Common myeloid progenitor, CD34-positive (primary cell): ENCODE data around the gene SMIM38. TPM values are rescaled to one million over a fixed set of nuclear protein-coding genes. Genes with fewer than 3 reads are reported as not detected.

ENCODE experiments used
- CTCF ChIA-PET: fragments of 350-600 bp; sonication (Branson Sonifier 250); formaldehyde crosslinking; loops from one replicate; lab custom pipeline; 2021; ENCODE audit warnings: antibody characterized with exemption; lab: Charles Lee
- POLR2A ChIA-PET: fragments of 350-600 bp; sonication (Branson Sonifier 250); formaldehyde crosslinking; loops from one replicate; lab custom pipeline; 2021; ENCODE audit warnings: antibody characterized with exemption; lab: Charles Lee
- DNase-seq, 3 donors: peaks; one replicate each; pipeline versions ENCODE4 v3.0.0 to v3.0.0-alpha.2; 2013
- H3K27ac ChIP-seq, 2 experiments: 1 replicate in 1 of 2; 2 replicates in 1 of 2; pipeline ENCODE4 v1.7.0; 2013; ENCODE audit warnings: inconsistent platforms in 2 of 2, low read length in 2 of 2, mild to moderate bottlenecking in 2 of 2, low read depth in 1 of 2, moderate library complexity in 1 of 2; ENCODE audit not compliant: severe bottlenecking in 2 of 2, insufficient read depth in 1 of 2, poor library complexity in 1 of 2
- H3K27me3 ChIP-seq, 5 experiments: replicated peaks in 2 of 5; 1 replicate in 3 of 5; 2 replicates in 2 of 5; pipeline versions ENCODE4 v1.6.1 to v1.7.0; 2013; ENCODE audit warnings: low read length in 4 of 5, mild to moderate bottlenecking in 2 of 5, moderate library complexity in 2 of 5, inconsistent platforms in 1 of 5; ENCODE audit not compliant: insufficient read depth in 5 of 5, control insufficient read depth in 4 of 5
- H3K36me3 ChIP-seq, 4 experiments: 1 replicate in 2 of 4; 2 replicates in 2 of 4; pipeline versions ENCODE4 v1.6.1 to v1.7.0; 2013; ENCODE audit warnings: low read length in 3 of 4, control low read depth in 1 of 4, mild to moderate bottlenecking in 1 of 4; ENCODE audit not compliant: control insufficient read depth in 4 of 4, insufficient read depth in 4 of 4
- H3K4me1 ChIP-seq, 4 experiments: 1 replicate in 3 of 4; 2 replicates in 1 of 4; pipeline versions ENCODE4 v1.6.1 to v1.7.1; 2013; ENCODE audit warnings: low read length in 3 of 4, mild to moderate bottlenecking in 3 of 4, control low read depth in 1 of 4, inconsistent platforms in 1 of 4, moderate library complexity in 1 of 4; ENCODE audit not compliant: control insufficient read depth in 4 of 4, insufficient read depth in 4 of 4; ENCODE audit errors: control extremely low read depth in 1 of 4
- H3K4me3 ChIP-seq, 7 experiments: 1 replicate in 4 of 7; 2 replicates in 3 of 7; pipeline versions ENCODE4 v1.5.1 to v1.7.0; 2013; ENCODE audit warnings: mild to moderate bottlenecking in 7 of 7, low read length in 6 of 7, moderate library complexity in 6 of 7, inconsistent platforms in 2 of 7, low read depth in 2 of 7, control low read depth in 1 of 7; ENCODE audit not compliant: insufficient read depth in 4 of 7, control insufficient read depth in 1 of 7; ENCODE audit errors: extremely low read depth in 1 of 7
- H3K9me3 ChIP-seq, 5 experiments: 1 replicate in 4 of 5; 2 replicates in 1 of 5; pipeline versions ENCODE4 v1.6.1 to v1.7.1; 2013; ENCODE audit warnings: low read length in 4 of 5, mild to moderate bottlenecking in 2 of 5, inconsistent platforms in 1 of 5, low read depth in 1 of 5, moderate library complexity in 1 of 5; ENCODE audit not compliant: control insufficient read depth in 4 of 5, insufficient read depth in 2 of 5; ENCODE audit errors: control extremely low read depth in 1 of 5
- WGBS: methylation state at CpG from one replicate; pipeline ENCODE4 v1.1.5; 2013; ENCODE audit not compliant: insufficient coverage; 5-methylcytosine and 5-hydroxymethylcytosine counted together
- polyA plus RNA-seq: library from polyadenylated mRNA; unstranded; fragments of 120-200 nt; gene quantifications from one replicate; pipeline ENCODE4 v1.2.1, GENCODE V29; 2013

SMIM38 gene
- polyA plus RNA-seq: 0.13 TPM

DNA sequence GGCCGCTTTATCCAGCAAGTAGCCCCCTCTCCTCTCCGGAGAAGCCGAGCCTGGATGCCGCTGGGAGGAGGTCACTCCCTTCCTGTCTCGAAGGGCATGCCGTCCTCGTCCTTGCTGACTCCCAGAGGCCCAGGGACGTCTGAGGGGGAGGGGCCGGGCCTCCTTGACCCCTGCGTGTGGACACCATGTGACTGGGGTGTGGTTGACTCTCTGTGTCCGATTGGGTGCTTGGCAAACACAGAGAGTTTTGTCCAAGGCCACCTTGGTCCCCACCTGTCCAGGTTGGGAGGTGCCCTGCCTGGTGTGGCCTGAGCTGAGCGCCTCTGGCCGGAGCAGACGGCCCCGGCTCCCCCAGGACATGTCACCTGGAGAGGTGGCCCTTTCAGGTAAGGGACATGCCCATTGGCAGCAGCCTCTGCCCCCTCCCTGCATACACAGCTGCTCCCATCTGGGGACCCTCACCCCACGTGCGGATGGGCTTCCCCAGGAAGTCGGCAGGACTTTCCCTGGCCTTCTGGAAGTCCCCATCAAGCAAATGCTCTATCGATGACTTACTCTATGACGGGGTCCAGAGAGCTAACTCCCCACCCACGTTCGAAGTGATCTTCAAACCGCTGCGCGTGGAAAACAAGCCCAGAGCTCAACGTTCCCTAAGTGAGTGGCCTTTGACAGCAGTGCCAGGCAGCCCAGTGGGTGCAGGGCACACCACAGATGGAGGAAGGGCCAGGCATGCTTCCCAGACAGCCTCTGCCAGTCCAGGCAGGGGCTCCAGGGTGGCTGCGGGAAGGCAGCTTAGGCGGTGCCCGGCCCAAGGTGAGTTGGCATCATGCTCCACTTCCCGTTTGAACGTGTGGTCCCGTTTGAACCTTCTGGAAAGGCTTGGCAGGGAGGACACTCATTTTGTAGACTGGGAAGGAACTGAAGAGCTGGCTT is at the start of gene SMIM38:
TSS of gene SMIM38 (plus strand) at position 634 of the 933 bp plus-strand sequence. CDS start 1,912 bp downstream, outside the sequence.
- Histone ChIP-seq H3K4me1 (no peaks in the 10 kb centered on the region), H3K36me3 (no peaks in the 10 kb centered on the region), H3K9me3 (no peaks in the 10 kb centered on the region), H3K27ac (no peak within 1 kb of the TSS), H3K4me3 (no peak within 1 kb of the TSS), H3K27me3 (peaks cover 0 to 40% (median 4%) of the 10 kb centered on the region in 5 experiments)
- CTCF ChIA-PET: interaction anchor here (1.3 kb wide), 1 partner anchor 11 kb away, joined by 4 read pairs; no protein-coding TSS in a partner anchor
- POLR2A ChIA-PET: no interaction called here
- no peak for DNase-seq
- 83% methylated on average over 27 of the region's 32 CpGs for WGBS

DNA sequence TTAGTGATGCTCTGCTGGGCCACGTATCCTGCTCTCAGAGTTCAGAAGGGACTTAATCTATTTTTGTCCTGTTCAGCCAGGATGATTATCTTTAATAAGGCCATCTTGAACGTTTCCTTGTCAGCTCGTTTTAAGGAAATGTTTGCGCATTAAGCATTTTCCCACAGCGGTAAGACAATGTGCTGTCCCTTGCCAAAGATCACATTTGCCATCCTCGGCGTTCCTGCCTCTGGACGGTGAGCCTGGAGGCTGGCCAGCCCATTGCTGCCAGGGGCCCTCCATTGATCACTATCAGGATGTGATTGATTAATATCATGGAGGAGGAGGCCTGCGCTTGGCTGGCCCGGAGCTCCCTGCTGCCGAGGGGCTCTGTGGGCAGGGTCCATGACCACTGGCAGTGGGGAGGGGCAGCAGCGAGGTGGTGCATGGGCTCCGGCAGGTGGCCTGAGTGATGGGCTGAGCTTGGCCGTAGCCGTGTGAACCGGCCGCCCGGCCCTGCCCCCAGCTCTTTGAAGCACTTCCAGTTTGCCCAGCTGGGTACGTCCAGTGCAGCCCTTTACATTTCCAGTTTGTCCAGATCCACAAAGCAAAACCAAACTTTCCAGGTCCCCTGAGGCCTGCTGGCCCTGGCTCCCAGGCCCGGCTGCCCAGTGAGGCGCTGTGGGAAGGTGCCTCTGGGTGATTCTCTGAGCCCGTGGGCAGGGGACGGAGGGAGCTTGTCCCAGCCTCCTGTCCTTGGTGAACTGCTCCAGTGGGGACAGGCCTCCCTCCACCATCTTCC is 49.5 kb upstream of the SMIM38 start:
- ChIA-PET CTCF (interaction anchor here (1.1 to 1.6 kb wide), 3 partner anchors 550 to 568 kb away, joined by 3 to 4 read pairs (median 3); partner anchors contain the start of gene LTO1), POLR2A (interaction anchor here (0.6 kb wide), 1 partner anchor 573 kb away, joined by 4 read pairs; no protein-coding TSS in a partner anchor)
- H3K36me3 ChIP-seq: no peaks in the 10 kb centered on the region
- peaks cover 0 to 23% (median 2%) of the 10 kb centered on the region in 5 experiments for H3K27me3 ChIP-seq
- no peak for DNase-seq
- H3K9me3 ChIP-seq: peaks cover 0 to 5% (median 0%) of the 10 kb centered on the region in 5 experiments
- peaks cover 0 to 4% (median 0%) of the 10 kb centered on the region in 4 experiments for H3K4me1 ChIP-seq
- H3K4me3 ChIP-seq: no peak overlapping the region
- H3K27ac ChIP-seq: no peak overlapping the region
- WGBS: 96% methylated on average over 20 of the region's 23 CpGs

DNA sequence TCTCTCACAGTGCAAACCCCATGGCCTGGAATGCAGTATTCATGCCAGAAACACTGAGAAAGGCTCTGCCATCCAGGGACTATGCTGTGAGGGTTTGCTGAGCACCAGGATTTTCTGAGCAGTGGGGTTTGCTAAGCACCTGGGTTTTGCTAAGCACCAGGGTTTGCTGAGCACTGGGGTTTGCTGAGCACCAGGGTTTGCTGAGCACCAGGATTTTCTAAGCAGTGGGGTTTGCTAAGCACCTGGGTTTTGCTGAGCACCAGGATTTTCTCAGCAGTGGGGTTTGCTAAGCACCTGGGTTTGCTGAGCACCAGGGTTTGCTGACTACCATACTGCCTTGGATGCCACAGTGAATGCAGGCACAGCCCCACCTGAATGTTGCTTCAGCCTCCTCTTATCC is 48.3 kb upstream of the SMIM38 start:
- Histone ChIP-seq H3K27ac (no peak overlapping the region), H3K4me1 (peaks cover 0 to 4% (median 0%) of the 10 kb centered on the region in 4 experiments), H3K9me3 (peaks cover 0 to 5% (median 0%) of the 10 kb centered on the region in 5 experiments), H3K4me3 (no peak overlapping the region), H3K36me3 (no peaks in the 10 kb centered on the region), H3K27me3 (peaks cover 0 to 19% (median 2%) of the 10 kb centered on the region in 5 experiments)
- CTCF ChIA-PET: no interaction called here
- no peak for DNase-seq
- POLR2A ChIA-PET: no interaction called here

DNA sequence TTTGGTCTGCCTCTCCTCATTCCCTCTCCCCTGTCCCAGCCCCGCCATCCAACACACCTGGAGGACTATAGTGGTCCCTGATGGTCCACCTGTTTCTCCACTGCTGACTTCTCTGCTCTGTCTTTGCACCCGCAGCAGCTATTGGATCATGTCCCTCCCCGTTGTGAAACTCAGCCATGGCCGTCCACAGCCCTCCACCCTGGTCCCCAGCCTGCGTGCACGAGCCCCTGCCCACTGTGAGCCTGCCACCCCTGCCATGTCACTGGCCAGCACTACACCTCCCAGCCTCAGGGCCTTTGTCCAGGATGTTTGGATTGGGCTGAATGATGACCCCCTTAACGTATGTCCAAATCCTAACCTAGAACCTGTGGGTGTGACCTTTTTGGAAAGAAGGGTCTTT is 47.7 kb upstream of the SMIM38 start:
- H3K36me3 ChIP-seq: no peaks in the 10 kb centered on the region
- no peak overlapping the region for H3K4me3 ChIP-seq
- WGBS: 97% methylated on average over 6 of the region's 7 CpGs
- CTCF ChIA-PET: no interaction called here
- POLR2A ChIA-PET: no interaction called here
- peaks cover 0 to 4% (median 0%) of the 10 kb centered on the region in 4 experiments for H3K4me1 ChIP-seq
- H3K9me3 ChIP-seq: peaks cover 0 to 5% (median 0%) of the 10 kb centered on the region in 5 experiments
- DNase-seq: no peak
- no peak overlapping the region for H3K27ac ChIP-seq
- peaks cover 0 to 13% (median 2%) of the 10 kb centered on the region in 5 experiments for H3K27me3 ChIP-seq

DNA sequence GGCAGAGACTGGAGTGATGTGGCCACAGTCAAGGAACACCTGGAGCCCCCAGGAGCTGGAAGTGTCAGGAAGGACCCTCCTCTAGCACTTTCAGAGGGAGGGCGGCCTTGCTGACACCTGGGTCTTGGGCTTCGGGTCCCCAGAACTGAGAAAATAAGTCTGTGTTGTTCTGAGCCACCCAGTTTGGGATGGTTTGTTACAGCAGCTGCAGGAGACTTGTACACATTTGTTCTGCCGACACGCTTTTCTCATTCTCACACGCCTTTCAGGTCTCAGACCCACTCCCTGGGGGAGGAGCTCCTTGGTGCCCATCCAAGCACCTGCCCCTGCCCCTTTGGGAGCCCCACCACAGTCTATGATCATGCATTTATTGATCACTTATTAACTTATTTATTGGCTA is 47.2 kb upstream of the SMIM38 start:
- 95% methylated on average over 3 of the region's 5 CpGs for WGBS
- Histone ChIP-seq H3K4me3 (no peak overlapping the region), H3K27ac (no peak overlapping the region), H3K9me3 (peaks cover 0 to 5% (median 0%) of the 10 kb centered on the region in 5 experiments), H3K36me3 (no peaks in the 10 kb centered on the region), H3K4me1 (peaks cover 0 to 4% (median 0%) of the 10 kb centered on the region in 4 experiments), H3K27me3 (peaks cover 0 to 9% (median 0%) of the 10 kb centered on the region in 5 experiments)
- CTCF ChIA-PET: interaction anchor here (1.1 kb wide), 1 partner anchor 536 kb away, joined by 3 read pairs; no protein-coding TSS in a partner anchor
- POLR2A ChIA-PET: no interaction called here
- no peak for DNase-seq

DNA sequence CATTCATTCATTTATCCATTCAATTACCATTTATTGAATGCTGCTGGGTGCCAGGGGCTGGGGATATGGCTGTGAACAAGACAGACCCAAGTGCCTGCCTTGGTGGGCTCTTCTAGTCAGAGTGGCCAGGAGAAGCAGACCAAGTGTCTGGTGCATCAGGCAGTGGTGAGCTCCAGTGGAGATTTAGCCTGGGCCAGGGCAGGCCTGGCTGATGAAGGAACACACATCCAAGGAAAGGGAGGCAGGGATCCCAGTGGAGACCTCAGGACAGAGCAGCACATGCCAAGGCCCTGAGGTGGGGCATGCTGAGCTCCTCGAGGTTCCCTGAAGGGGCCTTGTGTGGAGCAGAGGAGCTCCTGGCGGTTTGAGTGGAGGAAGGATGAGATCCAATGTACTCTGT is 46.6 kb upstream of the SMIM38 start:
- Histone ChIP-seq H3K4me3 (no peak overlapping the region), H3K27me3 (peaks cover 0 to 5% (median 0%) of the 10 kb centered on the region in 5 experiments), H3K4me1 (peaks cover 0 to 4% (median 0%) of the 10 kb centered on the region in 4 experiments), H3K36me3 (no peaks in the 10 kb centered on the region), H3K27ac (no peak overlapping the region), H3K9me3 (peaks cover 0 to 5% (median 0%) of the 10 kb centered on the region in 5 experiments)
- WGBS: 80% methylated on average over 1 of the region's 2 CpGs
- DNase-seq: no peak
- ChIA-PET CTCF (interaction anchor here (1.1 kb wide), 1 partner anchor 535 kb away, joined by 3 read pairs; no protein-coding TSS in a partner anchor), POLR2A (interaction anchor here (0.6 kb wide), 1 partner anchor 12 kb away, joined by 3 read pairs; no protein-coding TSS in a partner anchor)
